Right cardiac atrium (tissue), 5 donors: ENCODE measurements around the gene RARG. TPM values are rescaled to one million over a fixed set of nuclear protein-coding genes. Genes with fewer than 3 reads are reported as not detected.

Experiments
- ATAC-seq, 2 donors: fragments of 200-7000 bp; cut with Tn5 transposase; one replicate each; pipeline versions ENCODE4 v1.8.0 to v1.9.1; 2020; ENCODE audit warnings: moderate library complexity in 2 of 2, mild to moderate bottlenecking in 1 of 2
- DNase-seq, 3 donors: peaks; one replicate each; pipeline ENCODE4 v3.0.0-alpha.2; 2020
- H3K27ac ChIP-seq: one replicate; pipeline ENCODE4 v1.5.1; 2013; ENCODE audit warnings: mild to moderate bottlenecking, low read length, control low read depth, moderate library complexity
- H3K27me3 ChIP-seq: one replicate; pipeline ENCODE4 v1.6.1; 2013; ENCODE audit not compliant: control insufficient read depth, insufficient read depth
- H3K4me1 ChIP-seq: one replicate; pipeline ENCODE4 v1.6.1; 2013; ENCODE audit warnings: low read length; ENCODE audit not compliant: control insufficient read depth, insufficient read depth
- H3K4me3 ChIP-seq: one replicate; pipeline ENCODE4 v1.5.1; 2013; ENCODE audit warnings: low read length, control low read depth
- H3K9me3 ChIP-seq: one replicate; pipeline ENCODE4 v1.6.1; 2013; ENCODE audit warnings: low read length; ENCODE audit not compliant: control insufficient read depth
- WGBS: extraction: QIAGEN DNeasy Blood & Tissue Kit; methylation state at CpG from one replicate; pipeline ENCODE4 v1.1.7; 2013; 5-methylcytosine and 5-hydroxymethylcytosine counted together
- intact Hi-C, 4 donors: fragments of 100-400 bp; cut with DNase I; formaldehyde crosslinking; loops; one replicate each; pipeline versions ENCODE4 v1.11.0 to v1.14.0; 2022 to 2023
- long read RNA-seq, 4 donors: library from polyadenylated mRNA; unstranded; transcript quantifications; one replicate each; pipeline ENCODE4 v2.0.0, GENCODE V29; 2020 to 2021
- polyA plus RNA-seq: library from polyadenylated mRNA; stranded (reverse); fragments of 200-250 nt; gene quantifications from one replicate; pipeline ENCODE4 v1.2.3, GENCODE V29; 2013
- total RNA-seq, 4 donors: library from RNA; stranded (reverse); fragmentation: NEBNext Ultra II Directional; extraction: Animal tissue kit (Norgen Biotek cat#: 25700); gene quantifications; one replicate each; pipeline ENCODE4 v1.2.1, GENCODE V29; 2021
- donor health status: healthy with polysubstance abuse.
- donor health status: DM: no; HTN: yes; CAD: no.
- donor health status: DM: no; HTN: no; CAD: no.
- donor health status: DM: no; HTN: yes; CAD: no; lungs with severe emphysema.
- donor health status: DM: yes; HTN: yes; CAD: no.

RARG gene
- 10 to 100 TPM; 11.7 to 26.2 (median 23.4) TPM for total RNA-seq
- 10.5 TPM for polyA plus RNA-seq
- long read RNA-seq, donor 1, transcript RARG-203 (10 exons, 2,959 nt) = minor isoform, 7 of 37 reads
- long read RNA-seq, donor 1, transcript RARG-201 (8 exons, 1,836 nt) = major isoform, 13 of 37 reads
- long read RNA-seq, donor 1, partial matches to known transcripts = 7 of 37 reads
- long read RNA-seq, donor 1, other reads (novel, unspliced or antisense) = 9 of 37 reads
- long read RNA-seq, donor 2, transcript RARG-203 (10 exons, 2,959 nt) = major isoform, 9 of 26 reads
- long read RNA-seq, donor 2, transcript RARG-201 (8 exons, 1,836 nt) = major isoform, 9 of 26 reads
- long read RNA-seq, donor 2, partial matches to known transcripts = 2 of 26 reads
- long read RNA-seq, donor 2, other reads (novel, unspliced or antisense) = 5 of 26 reads
- long read RNA-seq, donor 3, transcript RARG-203 (10 exons, 2,959 nt) = major isoform, 19 of 37 reads
- long read RNA-seq, donor 3, partial matches to known transcripts = 11 of 37 reads
- long read RNA-seq, donor 3, other reads (novel, unspliced or antisense) = 2 of 37 reads
- long read RNA-seq, donor 4, transcript RARG-203 (10 exons, 2,959 nt) = minor isoform, 6 of 21 reads
- long read RNA-seq, donor 4, transcript RARG-201 (8 exons, 1,836 nt) = major isoform, 8 of 21 reads
- long read RNA-seq, donor 4, partial matches to known transcripts = 3 of 21 reads
- long read RNA-seq, donor 4, other reads (novel, unspliced or antisense) = 4 of 21 reads

DNA sequence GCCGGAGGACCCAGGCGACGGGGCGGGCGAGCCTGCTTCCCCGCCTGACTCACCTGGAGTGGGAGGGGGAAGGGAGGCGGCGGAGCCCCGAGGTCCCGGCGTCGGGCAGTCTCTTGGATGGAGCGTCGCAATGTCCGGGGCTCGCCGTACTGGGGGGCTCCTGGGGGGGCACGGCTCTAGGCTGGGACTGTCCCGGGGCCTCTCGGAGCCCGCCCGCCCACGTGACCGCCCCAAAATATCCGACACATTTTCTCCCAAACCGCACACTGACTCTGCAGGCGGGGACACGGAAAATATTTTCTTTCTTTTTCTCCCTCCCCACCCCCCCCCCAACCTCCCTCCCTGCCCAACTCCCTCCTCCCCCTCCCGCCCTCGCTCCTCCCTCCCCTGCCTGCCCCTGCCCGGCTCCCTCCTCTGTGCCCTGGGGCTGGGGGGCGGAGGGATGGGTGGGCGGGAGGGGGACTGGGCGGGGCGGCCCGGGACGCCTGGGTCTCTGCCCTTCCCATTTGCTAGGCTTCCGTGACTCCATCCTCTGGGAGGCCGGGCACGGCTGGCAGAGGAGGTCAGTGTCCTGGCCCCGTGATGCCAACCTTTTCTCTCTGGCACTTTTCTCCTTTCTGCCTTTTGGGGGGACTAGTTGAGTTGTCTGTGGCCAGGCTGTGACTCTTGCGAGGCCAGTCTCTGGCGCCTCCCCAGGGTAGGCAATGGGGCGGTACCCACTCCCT, at the start of gene RARG:
RARG (minus strand) TSS at position 289 of the 725 bp plus-strand sequence. CDS start 4,664 bp downstream, outside the sequence.
- ATAC-seq = peak; percentile 79 to 81
- H3K27me3 ChIP-seq = no peaks in the 10 kb centered on the region
- peak within 1 kb of the TSS; percentile 77 for H3K4me3 ChIP-seq
- intact Hi-C loops = no loop called here
- 1% methylated on average over 44 of the region's 44 CpGs for WGBS
- H3K4me1 ChIP-seq = peaks cover 15% of the 10 kb centered on the region
- H3K27ac ChIP-seq = peak within 1 kb of the TSS; percentile 81
- H3K9me3 ChIP-seq = no peaks in the 10 kb centered on the region
- peak; percentile 68 to 92 (median 86) for DNase-seq

GRCh38 chr12:53279888-53280498, 48.0 kb upstream of the RARG start:
- Histone ChIP-seq H3K9me3 (no peaks in the 10 kb centered on the region), H3K27ac (no peak overlapping the region), H3K4me3 (no peak overlapping the region), H3K27me3 (no peaks in the 10 kb centered on the region), H3K4me1 (no peaks in the 10 kb centered on the region)
- intact Hi-C loops = loop anchor here in 1 of 4 donors (5.0 kb wide), 1 partner anchor 118 kb away; no protein-coding TSS in a partner anchor
- 91% methylated on average over 9 of the region's 9 CpGs for WGBS
- ATAC-seq (no peak), DNase-seq (no peak)

DNA sequence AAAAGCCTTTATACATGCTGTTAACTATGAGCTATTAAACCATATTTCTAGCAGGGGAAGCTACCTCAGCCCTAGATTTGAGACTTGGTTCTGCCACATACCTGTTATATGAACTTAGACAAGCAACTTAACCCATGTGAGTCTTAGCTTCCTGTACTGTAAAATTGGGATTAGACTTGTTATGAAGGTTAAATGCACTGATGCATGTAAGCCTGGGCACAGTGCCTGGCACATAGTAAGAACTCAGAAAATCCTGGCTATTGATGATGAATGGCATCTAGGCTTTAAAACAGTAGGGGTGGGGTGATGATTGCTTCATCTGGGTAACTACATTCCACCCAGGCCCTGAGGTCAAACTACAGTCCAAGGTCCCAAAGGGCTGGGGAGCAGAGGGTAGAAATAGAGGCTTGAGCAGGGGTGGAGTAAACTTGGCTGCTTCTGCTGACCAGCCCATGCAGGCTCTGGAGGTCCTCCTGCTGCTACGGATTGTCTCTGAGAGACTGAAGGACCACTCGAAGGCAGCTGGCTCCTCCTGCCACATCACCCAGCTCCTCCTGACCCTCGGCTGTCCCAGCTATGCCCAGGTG, 47.4 kb upstream of the RARG start:
- no peaks in the 10 kb centered on the region for H3K4me1 ChIP-seq
- intact Hi-C loops = no loop called here
- no peaks in the 10 kb centered on the region for H3K27me3 ChIP-seq
- no peak overlapping the region for H3K4me3 ChIP-seq
- no peak for ATAC-seq
- 87% methylated on average over 3 of the region's 3 CpGs for WGBS
- no peak for DNase-seq
- no peak overlapping the region for H3K27ac ChIP-seq
- H3K9me3 ChIP-seq = no peaks in the 10 kb centered on the region

DNA sequence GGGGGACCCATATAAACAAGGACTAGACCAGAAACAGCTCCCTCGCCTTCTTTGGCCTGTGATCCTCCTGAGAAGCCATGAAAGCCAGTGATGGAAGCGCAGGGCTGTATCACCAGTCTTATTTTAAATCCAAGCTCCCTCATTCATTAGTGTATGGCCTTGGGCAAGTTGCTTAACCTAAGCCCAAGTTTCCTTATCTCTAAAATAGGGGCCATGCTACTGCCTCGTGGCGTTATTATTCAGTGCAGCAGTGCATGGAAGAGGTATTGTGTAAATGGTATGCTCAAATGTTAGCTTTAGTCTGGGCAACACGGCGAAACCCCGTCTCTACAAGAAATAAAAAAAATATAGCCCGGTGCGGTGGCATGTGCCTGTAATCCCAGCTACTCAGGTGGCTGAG, 46.0 kb upstream of the RARG start:
- H3K27ac ChIP-seq = no peak overlapping the region
- ATAC-seq (no peak), DNase-seq (no peak)
- no peak overlapping the region for H3K4me3 ChIP-seq
- H3K27me3 ChIP-seq = no peaks in the 10 kb centered on the region
- no peaks in the 10 kb centered on the region for H3K9me3 ChIP-seq
- WGBS = 95% methylated on average over 9 of the region's 9 CpGs
- H3K4me1 ChIP-seq = no peaks in the 10 kb centered on the region
- intact Hi-C loops = no loop called here

DNA sequence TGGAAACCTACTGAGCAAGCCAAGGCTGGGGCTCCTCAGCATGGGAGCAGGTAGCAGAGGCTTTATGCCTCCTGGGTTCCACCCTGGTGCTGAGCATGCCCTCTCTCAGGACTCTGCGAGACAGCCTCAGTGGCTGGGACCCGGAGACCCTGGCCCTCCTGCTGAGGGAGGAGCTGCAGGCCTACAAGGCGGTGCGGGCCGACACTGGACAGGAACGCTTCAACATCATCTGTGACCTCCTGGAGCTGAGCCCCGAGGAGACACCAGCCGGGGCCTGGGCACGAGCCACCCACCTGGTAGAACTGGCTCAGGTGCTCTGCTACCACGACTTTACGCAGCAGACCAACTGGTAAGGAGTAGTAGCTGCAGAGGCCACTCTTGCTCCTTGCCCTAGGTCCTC, 44.5 kb upstream of the RARG start:
- DNase-seq = no peak
- WGBS = 95% methylated on average over 11 of the region's 11 CpGs
- Histone ChIP-seq H3K4me1 (no peaks in the 10 kb centered on the region), H3K4me3 (no peak overlapping the region), H3K27me3 (no peaks in the 10 kb centered on the region), H3K9me3 (no peaks in the 10 kb centered on the region), H3K27ac (no peak overlapping the region)
- ATAC-seq = no peak
- intact Hi-C loops = no loop called here

DNA sequence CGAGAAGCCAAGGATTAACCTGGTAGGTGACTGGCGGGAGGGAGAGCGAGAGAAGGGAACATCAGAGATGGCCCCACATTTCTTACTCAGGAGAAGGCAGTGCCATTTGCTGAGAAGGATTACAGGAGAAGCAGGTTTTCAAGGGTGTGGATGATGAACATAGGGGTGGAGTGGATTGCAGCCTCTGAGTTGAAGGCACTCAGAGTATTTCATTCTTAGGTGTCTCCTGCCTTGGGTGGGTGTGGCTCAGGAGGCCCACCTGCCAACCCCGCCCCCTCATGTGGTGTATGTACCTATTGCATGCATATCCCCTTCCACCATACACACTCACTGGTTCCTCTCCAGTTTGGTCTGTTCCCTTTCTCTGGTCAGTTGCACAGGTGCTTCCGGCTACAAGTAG, 42.4 kb upstream of the RARG start:
- intact Hi-C loops = no loop called here
- H3K4me1 ChIP-seq = no peaks in the 10 kb centered on the region
- WGBS = 94% methylated on average over 5 of the region's 5 CpGs
- DNase-seq (no peak), ATAC-seq (no peak)
- H3K9me3 ChIP-seq = no peaks in the 10 kb centered on the region
- H3K4me3 ChIP-seq = no peak overlapping the region
- H3K27ac ChIP-seq = no peak overlapping the region
- H3K27me3 ChIP-seq = no peaks in the 10 kb centered on the region

- 59% methylated on average over 20 of the region's 20 CpGs for WGBS
- Histone ChIP-seq H3K9me3 (no peaks in the 10 kb centered on the region), H3K27me3 (no peaks in the 10 kb centered on the region), H3K27ac (no peak overlapping the region), H3K4me3 (peak overlapping the region; percentile 49), H3K4me1 (no peaks in the 10 kb centered on the region)
- DNase-seq (no peak), ATAC-seq (no peak)
- intact Hi-C loops = no loop called here
These were observed 36.9 kb upstream of the RARG start for GRCh38 chr12:53268630-53269562.

GRCh38 chr12:53267999-53268629, 36.1 kb upstream of the RARG start, which contains the start of gene ESPL1:
Gene ESPL1 (plus strand): TSS chr12:53268299. CDS start chr12:53268767, 468 bp downstream.
- Histone ChIP-seq H3K4me1 (no peaks in the 10 kb centered on the region), H3K27ac (no peak within 1 kb of the TSS), H3K27me3 (no peaks in the 10 kb centered on the region), H3K9me3 (no peaks in the 10 kb centered on the region), H3K4me3 (peak within 1 kb of the TSS; percentile 49)
- under 1% methylated on average over 58 of the region's 58 CpGs for WGBS
- ATAC-seq (peak; percentile 95), DNase-seq (peak; percentile 73 to 92 (median 90))
- intact Hi-C loops = no loop called here

DNA sequence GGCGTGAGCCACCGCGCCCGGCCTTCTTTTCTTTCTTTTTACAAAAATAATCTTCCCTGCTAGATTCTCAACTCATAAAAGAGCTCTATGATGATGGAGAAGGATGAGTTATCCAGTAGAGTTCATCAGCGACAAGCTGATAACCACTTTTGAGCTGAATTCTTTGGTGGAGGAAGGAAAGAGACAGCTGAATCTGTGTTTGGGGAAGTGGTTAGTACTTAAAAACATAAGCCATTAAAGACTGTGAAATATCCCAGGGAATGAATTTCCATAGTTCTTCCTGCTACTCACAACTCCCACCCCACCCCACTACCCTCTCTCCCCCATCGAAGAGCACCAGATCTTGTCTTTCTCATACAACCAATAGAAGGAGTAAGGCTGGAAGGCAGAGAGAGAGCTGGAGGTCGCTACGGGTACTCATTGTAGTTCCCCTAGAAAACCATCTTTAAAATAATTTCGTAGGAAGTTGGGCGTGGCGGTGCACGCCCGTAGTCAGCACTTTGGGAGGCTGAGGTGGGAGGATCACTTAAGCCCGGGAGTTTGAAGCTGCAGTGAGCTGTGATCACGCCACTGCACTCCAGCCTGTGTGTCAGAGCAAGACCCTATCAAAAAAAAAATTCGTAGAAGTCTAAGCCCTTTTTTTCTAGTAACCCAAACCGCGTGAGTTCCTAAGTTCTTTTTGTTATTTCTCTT, 35.4 kb upstream of the RARG start:
- Histone ChIP-seq H3K27me3 (no peaks in the 10 kb centered on the region), H3K4me1 (no peaks in the 10 kb centered on the region), H3K4me3 (peak overlapping the region; percentile 49), H3K9me3 (no peaks in the 10 kb centered on the region), H3K27ac (no peak overlapping the region)
- peak in 1 of 3 donors; percentile 64 for DNase-seq
- ATAC-seq = peak in 1 of 2 donors; percentile 64
- 48% methylated on average over 18 of the region's 18 CpGs for WGBS
- intact Hi-C loops = no loop called here
